HG03521 (cell line): ENCODE data around the gene DEPDC5.

ENCODE experiments used
- ATAC-seq: cut with Tn5 transposase; IDR thresholded peaks from one replicate; pipeline ENCODE4 v1.9.1; 2021; ENCODE audit warnings: mild to moderate bottlenecking, moderate library complexity; ENCODE audit not compliant: unreplicated experiment

Gene DEPDC5

DNA sequence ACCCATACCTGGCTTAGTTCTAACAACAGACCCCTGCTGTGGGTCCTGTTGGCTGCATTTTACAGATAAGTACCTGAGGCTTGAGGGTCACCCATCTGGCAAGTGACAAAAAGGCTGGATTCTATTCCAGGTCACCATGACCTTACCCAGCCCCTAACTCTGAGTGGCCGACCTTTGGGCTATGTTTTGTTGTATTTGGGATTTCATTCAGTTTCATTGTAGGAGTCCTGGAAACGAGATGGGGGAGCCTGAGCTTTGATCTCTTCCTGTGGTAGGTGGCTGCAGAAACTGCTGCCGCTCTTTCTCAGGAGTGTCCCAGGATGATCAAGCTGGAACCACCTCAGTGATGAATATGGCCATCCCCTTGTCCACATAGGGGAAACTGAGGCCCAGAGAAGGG, 165.9 kb downstream of the DEPDC5 start:
- no peak for ATAC-seq

DNA sequence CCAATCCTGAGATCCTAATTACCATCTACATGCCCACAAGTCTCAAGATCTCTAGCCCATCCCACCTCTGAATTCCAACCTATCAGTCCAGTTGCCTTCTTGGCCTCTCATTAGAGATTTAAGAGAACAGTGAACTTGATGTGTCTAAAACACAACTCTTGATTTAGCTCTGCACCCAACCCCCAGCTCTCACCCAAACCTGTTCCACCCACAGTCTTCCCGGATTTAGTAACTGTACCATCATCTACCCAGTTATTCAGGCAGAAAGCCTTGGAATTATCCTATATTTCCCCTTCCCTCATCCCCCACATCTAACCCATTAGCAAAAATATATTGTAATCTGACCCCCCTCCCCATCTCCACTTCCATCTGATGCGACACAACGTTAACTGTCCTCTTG, 166.5 kb downstream of the DEPDC5 start:
- no peak for ATAC-seq

DNA sequence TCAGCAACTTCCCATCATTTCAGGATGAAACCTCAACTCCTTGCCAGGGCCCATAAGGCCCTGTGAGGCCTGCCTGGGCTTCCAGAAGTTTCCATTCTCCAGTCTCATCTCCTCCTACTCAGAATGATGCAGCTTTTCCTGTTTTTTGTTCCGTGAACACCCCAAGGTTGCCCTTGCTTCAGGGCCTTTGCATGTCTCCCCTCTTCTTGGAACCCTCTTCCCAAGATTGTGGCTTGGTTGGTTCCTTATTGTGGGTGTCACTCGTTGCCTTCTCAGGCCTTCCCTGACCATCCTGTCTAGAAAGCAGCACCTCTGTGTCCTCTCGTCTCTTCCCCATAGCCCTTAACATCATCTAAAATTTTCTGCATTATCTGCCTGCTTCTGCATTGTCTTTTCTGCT, 167.3 kb downstream of the DEPDC5 start:
- ATAC-seq = no peak

DNA sequence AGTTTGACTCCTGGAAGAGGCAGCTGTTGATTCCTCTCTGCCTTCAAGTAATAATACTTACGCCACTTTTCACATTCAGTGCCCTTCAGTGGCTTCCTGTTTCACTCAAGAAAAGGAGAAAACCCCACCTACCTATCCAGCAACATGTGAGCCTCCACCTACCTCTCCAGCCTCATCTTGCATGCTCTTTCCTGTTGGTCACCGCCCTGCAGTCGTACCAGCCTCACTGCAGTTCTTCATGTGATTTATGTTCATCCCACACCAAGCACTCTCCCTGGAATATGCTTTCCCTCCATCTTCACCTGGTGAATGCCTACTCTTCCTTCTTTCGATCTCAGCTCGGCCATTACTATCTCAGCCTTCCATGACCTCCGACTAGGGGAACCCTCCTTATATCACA, 168.7 kb downstream of the DEPDC5 start:
- ATAC-seq = no peak

DNA sequence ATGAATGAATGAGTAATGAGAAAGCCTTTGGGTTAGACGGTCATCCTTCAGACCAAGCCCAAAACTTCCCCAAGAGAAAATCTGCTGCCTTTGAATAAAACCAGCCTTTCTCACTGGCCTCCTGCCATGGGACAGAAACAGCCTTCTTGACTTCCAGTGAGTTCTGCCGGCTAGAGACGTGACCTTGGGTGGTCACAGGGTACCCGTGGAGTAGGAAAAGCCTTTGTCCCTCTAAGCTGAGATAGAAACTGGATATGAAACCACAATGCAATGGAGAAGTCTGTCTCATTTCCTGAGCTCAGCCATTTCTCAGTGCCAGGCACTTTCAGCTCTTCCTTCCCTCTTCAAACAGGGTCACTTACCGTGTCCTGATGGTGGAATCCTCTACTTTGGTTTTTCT, 169.3 kb downstream of the DEPDC5 start:
- no peak for ATAC-seq

DNA sequence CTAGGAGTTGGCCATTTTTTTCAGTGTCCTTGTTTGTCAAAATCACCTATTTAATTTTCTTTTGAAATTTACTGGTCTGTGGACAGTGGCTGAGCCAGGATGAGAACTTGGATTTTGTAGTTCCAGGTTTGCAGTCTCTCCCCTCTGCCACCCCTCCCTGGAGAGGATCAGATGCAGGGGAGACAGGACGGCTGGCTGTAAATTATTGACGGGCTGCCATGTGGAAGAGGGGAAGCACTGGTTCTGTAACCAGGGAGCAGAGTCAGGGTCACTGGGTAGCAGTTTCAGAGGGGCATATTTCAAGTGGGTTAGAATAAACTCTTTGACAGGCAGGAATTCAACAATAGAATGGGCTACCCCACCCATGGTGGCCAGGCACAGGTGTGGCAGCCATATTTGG, 169.9 kb downstream of the DEPDC5 start:
- no peak for ATAC-seq

DNA sequence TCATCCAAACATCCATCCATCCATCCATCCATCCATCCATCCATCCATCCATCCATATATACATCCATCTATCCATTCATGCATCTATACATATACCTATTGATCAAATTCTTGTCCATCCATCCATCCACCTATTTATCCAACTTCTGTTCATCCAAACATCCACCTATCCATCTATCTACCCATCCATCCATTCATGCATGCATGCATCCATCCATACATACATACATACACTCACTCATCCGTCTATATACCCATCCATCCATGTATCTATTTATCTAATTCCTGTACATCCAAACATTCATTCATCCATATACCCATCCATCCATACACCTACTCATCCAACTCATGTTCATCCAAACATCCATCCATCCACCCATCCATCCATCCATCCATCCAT, 171.2 kb downstream of the DEPDC5 start:
- ATAC-seq = no peak

DNA sequence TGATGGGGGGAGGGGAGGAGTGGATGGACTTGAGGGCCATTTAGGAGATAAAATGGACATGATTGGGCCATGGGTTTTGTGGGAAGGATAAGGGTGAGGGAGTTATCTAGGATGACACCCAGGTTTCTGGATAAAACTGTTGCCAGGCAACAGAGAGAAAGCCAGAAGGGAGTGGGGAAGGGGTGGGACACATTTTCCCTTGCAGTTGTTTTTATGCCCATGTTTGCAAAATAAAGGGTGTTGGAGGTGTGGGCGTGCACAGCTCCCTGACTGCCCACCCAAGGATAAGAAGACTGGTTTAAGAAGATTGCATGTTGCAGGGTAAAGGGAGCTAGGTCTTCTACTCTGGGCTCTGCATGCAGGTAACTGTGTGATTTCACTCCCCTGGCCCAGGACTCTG, 172.2 kb downstream of the DEPDC5 start:
- ATAC-seq = no peak

DNA sequence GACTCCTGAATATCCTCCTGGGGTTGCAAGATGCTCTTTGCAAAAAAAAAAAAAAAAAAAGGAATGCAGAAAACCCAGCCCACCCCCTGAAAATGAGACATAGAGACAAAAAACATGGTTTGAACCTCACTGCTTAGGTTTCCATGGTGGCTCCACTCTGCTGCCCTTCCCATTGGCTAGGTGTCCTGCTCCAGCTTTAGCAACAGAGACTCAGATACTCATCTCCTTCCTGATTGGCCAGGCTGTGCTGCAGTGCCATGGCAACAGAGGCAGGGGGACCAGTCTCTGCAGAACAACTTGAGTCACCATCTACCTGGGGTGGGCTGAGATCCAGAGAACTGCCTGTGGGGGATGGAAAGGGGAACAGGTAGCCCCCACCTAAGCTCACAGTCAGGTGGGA, 173.2 kb downstream of the DEPDC5 start:
- ATAC-seq = no peak

DNA sequence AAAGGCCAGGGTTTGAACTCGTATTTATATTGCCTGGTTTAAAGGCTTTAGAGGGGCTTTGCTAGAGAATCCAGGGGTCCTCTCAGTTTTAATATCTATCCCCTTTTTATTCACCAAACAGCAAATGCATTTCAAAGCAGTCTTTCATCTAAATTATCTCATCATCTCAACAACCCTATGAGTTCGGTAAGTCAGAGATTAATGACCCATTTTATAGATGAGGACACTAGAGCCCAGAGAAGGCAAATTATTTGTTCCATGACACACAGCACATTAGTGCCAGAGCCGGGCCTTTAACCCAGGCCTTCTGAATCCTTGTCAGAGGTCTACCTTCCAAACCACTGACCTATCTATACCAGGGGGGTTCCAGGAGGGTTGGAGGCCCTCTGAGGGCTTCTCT, 173.7 kb downstream of the DEPDC5 start:
- no peak for ATAC-seq

DNA sequence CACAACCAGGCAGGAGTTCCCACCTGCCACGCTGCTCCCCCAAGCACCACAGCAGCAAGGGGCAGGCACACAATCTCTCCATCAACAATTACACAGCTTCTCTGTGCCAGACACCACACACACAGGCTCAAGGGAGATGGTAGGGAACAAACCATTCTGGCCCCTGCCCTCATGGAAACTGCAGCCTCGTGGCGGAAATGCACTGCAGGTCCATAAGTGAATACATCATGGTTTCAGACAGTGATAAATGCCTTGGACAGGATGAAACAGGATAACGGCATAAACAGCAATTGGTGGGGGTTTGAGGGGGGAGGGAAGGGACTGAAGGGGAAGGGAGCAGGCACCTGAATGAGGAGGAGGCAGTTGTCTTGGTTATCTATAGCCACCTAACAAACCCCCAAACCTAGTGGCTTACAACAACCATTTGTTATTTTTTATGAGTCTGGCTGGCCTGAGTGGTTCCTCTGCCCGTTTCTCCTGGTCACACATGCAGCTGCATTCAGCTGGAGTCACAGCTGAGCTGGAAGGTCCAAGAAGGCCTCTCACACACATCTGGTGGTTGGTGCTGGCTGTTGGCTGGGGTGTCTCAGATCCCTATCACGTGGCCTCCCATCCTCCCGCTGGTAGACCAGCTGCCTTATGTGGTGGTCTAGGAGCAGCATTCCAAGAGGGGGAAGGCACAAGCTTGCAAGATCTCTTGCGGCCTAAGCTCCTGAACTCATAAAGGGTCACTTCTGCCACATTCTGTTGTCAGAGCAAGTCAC, 175.5 kb downstream of the DEPDC5 start:
- no peak for ATAC-seq

DNA sequence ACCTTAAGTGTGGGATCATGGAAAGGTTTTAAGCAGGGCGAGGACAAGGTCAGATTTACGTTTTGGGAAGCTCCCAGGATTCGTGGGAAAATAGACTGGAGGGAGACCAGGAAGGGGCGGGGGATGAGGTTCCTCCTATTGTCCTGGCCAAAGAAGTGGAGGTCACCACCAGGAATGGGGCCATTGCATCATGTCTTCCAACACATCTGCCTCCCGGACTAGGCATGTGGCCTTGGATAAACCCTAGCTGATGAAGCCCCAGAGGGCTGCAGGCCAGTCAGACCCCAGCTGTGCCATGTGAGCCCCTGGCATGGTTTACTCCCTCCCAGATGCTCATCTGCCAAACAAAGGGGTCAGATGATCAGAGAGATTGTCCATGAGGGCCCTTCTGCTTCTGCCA, 179.0 kb downstream of the DEPDC5 start:
- no peak for ATAC-seq

DNA sequence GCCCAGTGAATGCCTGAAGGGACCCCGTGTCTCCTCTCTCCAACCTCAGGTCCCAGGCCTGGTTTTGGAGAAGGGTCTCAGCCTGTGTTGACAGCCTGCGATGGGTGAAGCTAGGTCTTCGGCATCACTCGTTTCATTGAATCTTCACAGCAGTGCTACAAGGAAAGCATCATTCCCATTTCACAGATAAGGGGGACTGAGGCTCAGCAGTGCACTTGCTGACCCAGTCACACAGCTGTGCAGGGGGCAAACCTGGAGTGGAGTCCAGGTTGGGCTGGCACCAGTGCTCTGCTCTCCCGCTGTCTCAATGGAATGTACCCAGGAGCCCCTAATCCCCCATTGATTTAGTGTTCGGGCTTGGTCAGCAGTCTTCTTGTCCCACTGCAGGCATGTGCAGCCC, 179.6 kb downstream of the DEPDC5 start:
- no peak for ATAC-seq

DNA sequence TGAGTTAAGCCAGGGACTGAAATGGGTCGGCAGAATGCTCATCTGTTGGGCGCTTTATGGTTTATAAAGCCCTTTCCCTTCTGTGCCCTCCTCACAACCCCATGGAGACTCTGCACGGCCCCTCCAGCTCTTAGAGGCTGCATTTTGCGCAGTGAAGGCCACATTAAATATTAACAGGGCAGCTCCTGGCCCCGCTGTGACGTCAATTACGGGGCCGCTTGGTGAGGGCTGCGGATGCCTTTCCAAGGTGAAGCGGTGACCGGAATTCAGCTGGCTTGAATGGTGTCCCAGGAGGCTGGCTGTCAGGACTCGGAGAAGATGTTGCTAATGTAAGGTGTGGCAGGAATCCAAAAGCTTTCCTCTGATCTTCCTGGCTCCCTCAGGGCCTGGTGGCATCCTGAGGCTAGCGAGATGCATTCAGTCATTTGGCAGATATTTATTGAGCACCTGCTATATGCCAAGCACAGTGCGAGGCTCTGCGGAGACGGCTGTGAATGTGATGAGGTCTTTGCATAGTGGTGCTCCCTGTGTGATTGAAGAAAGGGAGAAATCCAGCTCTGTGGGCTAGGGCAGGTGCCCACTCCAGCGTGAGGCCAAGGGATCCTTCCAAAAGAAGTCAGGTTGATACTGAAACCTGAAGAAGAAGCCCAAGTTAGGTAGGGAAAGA, 180.1 kb downstream of the DEPDC5 start:
- ATAC-seq = no peak

DNA sequence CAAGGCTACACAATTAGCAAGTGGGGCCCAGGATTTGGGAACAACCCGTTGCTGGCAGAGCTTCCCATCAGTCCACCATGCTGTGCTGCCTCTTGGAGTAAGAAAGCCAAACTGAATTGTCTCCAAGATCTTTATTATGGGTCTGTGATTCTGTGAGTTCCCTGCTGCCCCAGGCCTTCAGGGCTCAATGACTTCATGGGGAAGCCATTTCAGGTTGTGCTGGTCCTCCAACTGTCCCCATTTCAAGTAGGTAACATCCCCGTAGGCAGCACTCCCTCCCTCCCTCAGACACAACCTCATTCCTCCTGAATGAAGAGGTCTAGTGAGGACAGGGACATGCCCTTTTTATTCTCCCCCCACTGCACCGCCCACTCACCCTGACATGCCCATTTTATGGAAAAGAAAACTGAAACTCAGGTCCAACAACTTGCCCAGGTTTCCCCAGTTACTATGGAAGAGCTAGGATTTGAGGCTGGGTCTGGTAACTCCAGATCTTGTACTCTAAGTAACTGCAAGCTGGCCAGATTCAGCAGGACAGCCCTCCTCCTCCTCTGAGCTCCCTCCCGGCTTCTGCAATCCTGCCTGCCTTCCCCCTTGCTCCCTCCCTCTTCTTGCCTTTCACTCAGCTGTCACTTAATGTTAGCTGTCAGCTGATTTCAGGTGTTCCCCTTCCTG, 182.3 kb downstream of the DEPDC5 start:
- ATAC-seq = no peak

DNA sequence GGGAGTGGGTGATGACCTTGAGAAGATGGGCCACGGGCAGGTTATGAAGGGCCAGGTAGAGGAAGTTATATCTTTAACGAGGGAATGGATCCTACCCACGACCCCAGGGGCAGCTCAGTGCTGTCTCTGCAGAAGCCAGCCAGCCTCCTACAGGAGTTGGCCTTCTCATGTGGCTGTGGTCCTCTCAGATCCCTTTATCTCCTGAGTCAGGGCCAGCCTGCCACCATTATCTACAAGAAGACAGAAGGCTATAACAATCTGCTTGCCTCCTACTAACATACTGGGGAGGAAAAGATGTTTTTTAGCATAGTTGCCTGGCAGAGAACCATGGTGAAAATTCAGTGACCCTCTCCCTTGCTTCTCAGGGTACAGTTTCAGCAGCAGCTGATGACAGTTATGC, 183.5 kb downstream of the DEPDC5 start:
- ATAC-seq = no peak

DNA sequence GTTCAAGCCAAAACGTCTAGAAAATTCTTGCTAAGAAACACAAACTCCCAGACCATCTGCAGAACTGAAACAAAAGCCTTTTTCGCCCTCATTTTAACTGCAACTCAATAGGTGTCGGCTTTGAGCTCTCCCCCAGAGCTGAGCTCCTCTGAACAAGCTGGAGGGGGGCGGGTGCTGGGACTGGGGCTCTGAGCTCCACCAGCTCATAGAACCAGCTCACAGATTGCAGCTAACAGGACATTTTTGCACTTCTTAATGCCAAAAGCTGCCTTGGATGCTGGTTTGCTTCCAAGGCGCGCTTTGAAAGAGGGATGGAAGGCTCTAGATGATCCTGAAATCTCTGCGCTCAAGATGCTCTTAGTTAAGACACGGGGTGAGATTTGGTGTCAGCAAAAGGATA, 184.5 kb downstream of the DEPDC5 start:
- no peak for ATAC-seq

DNA sequence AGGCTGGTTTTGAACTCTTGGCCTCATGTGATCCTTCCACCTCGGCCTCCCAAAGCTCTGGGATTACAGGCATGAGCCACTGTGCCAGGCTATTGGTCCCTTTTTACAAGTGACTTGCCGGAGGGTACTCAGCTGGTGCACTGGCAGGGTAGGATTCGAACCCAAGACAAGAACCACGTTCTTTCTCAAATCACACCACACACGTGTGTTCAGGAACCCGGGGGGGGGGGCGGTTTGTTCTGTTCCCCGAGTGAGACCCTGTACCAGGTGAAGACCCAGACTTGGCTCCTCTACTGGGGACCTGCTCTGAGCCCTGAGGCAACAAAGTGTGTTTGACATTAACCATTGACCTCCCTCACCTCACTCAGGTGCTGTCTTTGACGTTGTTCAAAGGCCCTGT, 186.7 kb downstream of the DEPDC5 start:
- ATAC-seq = no peak

DNA sequence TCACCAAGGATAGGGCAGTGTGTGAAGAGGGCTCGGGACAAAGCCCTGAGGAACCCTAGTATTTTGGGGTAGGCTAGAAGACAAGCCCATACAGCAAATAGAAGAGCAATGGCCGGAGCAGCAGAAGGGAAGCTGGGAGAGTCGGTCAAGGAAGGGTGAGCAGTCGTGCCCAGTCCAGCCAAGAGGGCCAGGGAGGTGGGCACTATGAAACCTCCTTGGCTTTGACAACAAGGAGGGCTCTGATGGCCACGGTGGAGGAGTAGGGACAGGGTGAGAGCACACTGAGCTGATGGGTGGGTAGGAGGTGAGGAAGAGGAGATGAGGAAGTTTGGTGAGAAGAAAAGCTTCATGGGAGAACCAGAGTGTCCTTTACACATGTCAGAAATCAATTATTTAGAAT, 188.3 kb downstream of the DEPDC5 start:
- ATAC-seq = no peak

DNA sequence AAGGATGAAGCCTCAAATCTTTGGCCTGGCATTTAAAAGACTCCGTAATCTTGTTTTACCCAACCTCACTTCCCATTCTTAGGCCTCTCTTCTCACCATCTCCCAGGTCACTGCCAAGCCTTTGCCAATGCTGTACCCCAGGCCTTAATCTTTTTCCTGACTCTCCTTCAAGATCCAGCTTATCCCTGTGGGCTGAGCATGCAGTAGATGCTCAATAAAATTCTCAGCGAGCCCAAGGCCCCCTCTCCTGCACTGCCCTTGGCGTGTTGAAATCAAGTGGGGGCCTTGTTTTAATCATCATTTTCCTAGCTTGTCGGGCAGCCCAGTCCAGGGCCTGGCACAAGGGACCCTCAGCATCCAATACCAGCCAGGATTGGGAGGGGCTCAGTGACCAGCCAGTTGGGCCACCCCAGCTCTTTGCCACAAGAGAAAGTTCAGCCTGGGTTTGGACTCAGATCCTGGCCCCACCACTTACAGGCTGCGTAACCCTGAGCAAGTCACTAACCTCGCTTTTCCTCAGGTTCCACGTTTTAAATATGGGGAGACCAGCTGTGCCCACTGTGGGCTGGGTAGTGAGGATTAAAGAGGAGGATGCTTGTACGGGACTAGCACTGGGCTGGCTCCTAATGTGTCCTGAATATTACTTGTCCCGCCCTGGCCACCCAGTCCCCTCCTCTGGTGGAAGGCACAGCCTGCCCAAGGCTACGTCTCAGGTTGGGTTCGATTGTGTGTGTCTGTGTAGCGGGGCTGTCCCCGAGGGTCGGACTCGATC, 189.6 kb downstream of the DEPDC5 start:
- no peak for ATAC-seq

DNA sequence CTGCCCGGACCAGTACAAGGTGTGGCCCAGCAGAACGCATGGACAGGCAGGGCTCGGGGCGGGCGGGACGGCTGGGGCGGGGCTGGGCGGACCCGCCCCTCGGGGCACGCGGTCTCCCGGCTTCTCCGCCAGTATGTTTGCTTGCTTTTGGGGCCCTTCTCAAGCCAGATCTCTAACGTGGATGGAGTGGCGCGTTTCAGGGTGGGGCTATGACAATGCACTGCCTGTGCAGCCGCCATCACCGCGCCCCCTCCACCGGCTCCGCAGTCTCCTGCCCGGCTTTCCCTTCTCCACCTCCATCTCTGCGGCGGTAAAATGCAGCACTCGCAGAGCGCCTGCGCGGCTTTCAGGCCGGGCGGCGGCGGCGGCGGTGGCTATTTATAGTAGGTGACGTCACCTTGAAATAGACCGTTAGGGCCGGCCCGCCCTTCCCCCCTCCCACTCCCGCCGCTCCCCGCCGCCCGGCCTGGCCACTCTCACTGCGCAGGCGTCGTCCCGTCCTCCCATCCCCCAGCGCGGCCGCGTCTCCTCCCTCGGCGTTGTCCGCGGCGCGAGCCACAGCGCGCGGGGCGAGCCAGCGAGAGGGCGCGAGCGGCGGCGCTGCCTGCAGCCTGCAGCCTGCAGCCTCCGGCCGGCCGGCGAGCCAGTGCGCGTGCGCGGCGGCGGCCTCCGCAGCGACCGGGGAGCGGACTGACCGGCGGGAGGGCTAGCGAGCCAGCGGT, 190.3 kb downstream of the DEPDC5 start, which contains the start of gene YWHAH:
Gene YWHAH (plus strand): TSS at position 558 of the 722 bp plus-strand sequence. CDS start 199 bp downstream, outside the sequence.
- peak; percentile 76 for ATAC-seq
